GM18508 (cell line): ENCODE results near the gene DNAH6.
A peak's percentile ranks its signal among the peaks of the same experiment; 100 is the strongest.

Experiments
- ATAC-seq: cut with Tn5 transposase; IDR thresholded peaks from one replicate; pipeline ENCODE4 v1.9.1; 2021; ENCODE audit warnings: moderate number of reproducible peaks; ENCODE audit not compliant: insufficient read depth, unreplicated experiment

Gene DNAH6

GRCh38 chr2:84827978-84828575 is 311.8 kb downstream of the DNAH6 start:
- ATAC-seq: no peak

- no peak for ATAC-seq
These were observed 313.4 kb downstream of the DNAH6 start for GRCh38 chr2:84829693-84830092.

- no peak for ATAC-seq
These were observed 313.8 kb downstream of the DNAH6 start for GRCh38 chr2:84830095-84830494.

- no peak for ATAC-seq
These were observed 314.6 kb downstream of the DNAH6 start for GRCh38 chr2:84830758-84831500.

GRCh38 chr2:84832772-84833461 is 316.6 kb downstream of the DNAH6 start:
- ATAC-seq: peak; percentile 67

GRCh38 chr2:84833481-84834150 is 317.3 kb downstream of the DNAH6 start:
- ATAC-seq: no peak

- ATAC-seq: no peak
These were observed 319.9 kb downstream of the DNAH6 start for GRCh38 chr2:84836215-84836614.

GRCh38 chr2:84838434-84839145 is 322.3 kb downstream of the DNAH6 start:
- ATAC-seq: no peak

- no peak for ATAC-seq
These were observed 323.6 kb downstream of the DNAH6 start for GRCh38 chr2:84839851-84840250.

GRCh38 chr2:84840306-84840705 is 324.0 kb downstream of the DNAH6 start:
- ATAC-seq: no peak

GRCh38 chr2:84841577-84841976 is 325.3 kb downstream of the DNAH6 start:
- ATAC-seq: no peak

- no peak for ATAC-seq
These were observed 327.8 kb downstream of the DNAH6 start for GRCh38 chr2:84844141-84844540.

- ATAC-seq: no peak
These were observed 329.9 kb downstream of the DNAH6 start for GRCh38 chr2:84846041-84846663.

- ATAC-seq: no peak
These were observed 330.4 kb downstream of the DNAH6 start for GRCh38 chr2:84846741-84847142.

GRCh38 chr2:84847326-84848050 is 331.2 kb downstream of the DNAH6 start:
- no peak for ATAC-seq

- no peak for ATAC-seq
These were observed 333.1 kb downstream of the DNAH6 start for GRCh38 chr2:84849271-84849952.

- no peak for ATAC-seq
These were observed 334.2 kb downstream of the DNAH6 start for GRCh38 chr2:84850471-84850870.

- no peak for ATAC-seq
These were observed 335.6 kb downstream of the DNAH6 start for GRCh38 chr2:84851876-84852275.

GRCh38 chr2:84854850-84855249 is 338.6 kb downstream of the DNAH6 start:
- ATAC-seq: no peak
